Endodermal cell (in vitro differentiated cells): ENCODE measurements around the gene ZDHHC17. TPM values are rescaled to one million over a fixed set of nuclear protein-coding genes. Genes with fewer than 3 reads are reported as not detected.

Experiments used
- DNase-seq: peaks from one replicate; pipeline ENCODE4 v3.0.0-alpha.2; 2017
- H3K27ac ChIP-seq: 2 replicates; pipeline ENCODE4 v1.5.1; 2013; ENCODE audit warnings: mild to moderate bottlenecking, low read depth, low read length, moderate library complexity
- H3K27me3 ChIP-seq: 2 replicates; pipeline ENCODE4 v1.6.1; 2013; ENCODE audit warnings: mild to moderate bottlenecking, low read length, moderate library complexity; ENCODE audit not compliant: insufficient read depth, control insufficient read depth, poor library complexity, severe bottlenecking
- H3K36me3 ChIP-seq: 2 replicates; pipeline ENCODE4 v1.7.0; 2013; ENCODE audit warnings: mild to moderate bottlenecking, low read length, moderate library complexity; ENCODE audit not compliant: control insufficient read depth, insufficient read depth
- H3K4me1 ChIP-seq: one replicate; pipeline ENCODE4 v1.7.0; 2013; ENCODE audit warnings: low read length; ENCODE audit not compliant: control insufficient read depth, insufficient read depth
- H3K4me3 ChIP-seq: 2 replicates; pipeline ENCODE4 v1.5.1; 2013; ENCODE audit warnings: mild to moderate bottlenecking, low read length, moderate library complexity
- H3K9ac ChIP-seq: 2 replicates; pipeline ENCODE4 v1.6.1; 2013; ENCODE audit warnings: mild to moderate bottlenecking, low read length, moderate library complexity; ENCODE audit not compliant: poor library complexity, severe bottlenecking; ENCODE audit errors: extremely low read depth
- H3K9me3 ChIP-seq: 2 replicates; pipeline ENCODE4 v1.6.1; 2013; ENCODE audit warnings: mild to moderate bottlenecking, low read length, moderate library complexity; ENCODE audit not compliant: control insufficient read depth
- H3K27ac Mint-ChIP-seq: 2 replicates; pipeline ENCODE4 v1.8.0; 2020; ENCODE audit warnings: mixed read lengths
- H3K27me3 Mint-ChIP-seq: 2 replicates; pipeline ENCODE4 v1.8.0; 2021; ENCODE audit warnings: mild to moderate bottlenecking, mixed read lengths; ENCODE audit not compliant: insufficient read depth
- H3K36me3 Mint-ChIP-seq: 2 replicates; pipeline ENCODE4 v1.8.0; 2020; ENCODE audit warnings: low read depth, mixed read lengths
- H3K4me1 Mint-ChIP-seq: 2 replicates; pipeline ENCODE4 v1.8.0; 2020; ENCODE audit warnings: mixed read lengths
- H3K4me3 Mint-ChIP-seq: 2 replicates; pipeline ENCODE4 v1.8.0; 2020; ENCODE audit warnings: mild to moderate bottlenecking, moderate library complexity, mixed read lengths
- H3K9me3 Mint-ChIP-seq: 2 replicates; pipeline ENCODE4 v1.8.0; 2020; ENCODE audit warnings: mild to moderate bottlenecking, mixed read lengths
- WGBS, 2 experiments: methylation state at CpG; one replicate each; pipeline versions ENCODE4 v1.1.5 to v1.1.7; 2013; ENCODE audit warnings: missing lambda C conversion rate in 2 of 2, mixed read lengths in 1 of 2; ENCODE audit not compliant: insufficient coverage in 1 of 2, insufficient read length in 1 of 2; 5-methylcytosine and 5-hydroxymethylcytosine counted together
- total RNA-seq, 2 donors: library from RNA; stranded (reverse); fragmentation: NEBNext Ultra II Directional in 1 of 2; extraction: Animal tissue kit (Norgen Biotek cat#: 25700) in 1 of 2; gene quantifications; 2 replicates in 1 of 2; 3 replicates in 1 of 2; pipeline ENCODE4 v1.2.1, GENCODE V29; 2021
- TF ChIP-seq, protein P1 (sequence below): fragments of 200-600 bp; sonication (generic); conservative IDR thresholded peaks from 2 replicates; pipeline ENCODE4 v1.5.0; 2021; ENCODE audit warnings: antibody characterized with exemption, mild to moderate bottlenecking

ZDHHC17 gene
- total RNA-seq, 2 donors from 2014 or later = 37.9 to 40.0 TPM

DNA sequence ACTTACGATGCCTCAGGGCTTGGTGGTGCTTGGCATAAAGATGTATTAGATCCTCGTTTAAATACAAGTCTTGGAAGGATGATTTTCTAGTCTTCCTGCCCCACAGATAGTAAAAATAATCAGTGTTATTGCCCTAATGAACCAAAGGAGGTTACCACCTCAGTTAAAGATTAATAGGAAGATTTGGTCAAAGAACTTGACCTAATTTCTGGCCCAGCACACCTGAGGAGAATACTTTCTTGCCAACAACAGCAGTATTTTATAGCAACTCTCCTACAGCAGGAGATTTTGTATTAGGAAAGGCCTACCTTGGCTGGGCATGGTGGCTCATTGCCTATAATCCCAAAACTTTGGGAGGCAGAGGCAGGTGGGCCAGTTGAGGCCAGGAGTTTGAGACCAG lies 83.3 kb downstream of the ZDHHC17 start:
- no peaks in the 10 kb centered on the region for H3K4me1 ChIP-seq
- H3K9ac ChIP-seq = no peak overlapping the region
- no peak overlapping the region for H3K27ac ChIP-seq
- H3K9me3 ChIP-seq = no peaks in the 10 kb centered on the region
- DNase-seq = no peak
- no peaks in the 10 kb centered on the region for H3K27me3 ChIP-seq
- H3K36me3 ChIP-seq = peaks cover 38% of the 10 kb centered on the region
- TF ChIP-seq, protein P1, sequence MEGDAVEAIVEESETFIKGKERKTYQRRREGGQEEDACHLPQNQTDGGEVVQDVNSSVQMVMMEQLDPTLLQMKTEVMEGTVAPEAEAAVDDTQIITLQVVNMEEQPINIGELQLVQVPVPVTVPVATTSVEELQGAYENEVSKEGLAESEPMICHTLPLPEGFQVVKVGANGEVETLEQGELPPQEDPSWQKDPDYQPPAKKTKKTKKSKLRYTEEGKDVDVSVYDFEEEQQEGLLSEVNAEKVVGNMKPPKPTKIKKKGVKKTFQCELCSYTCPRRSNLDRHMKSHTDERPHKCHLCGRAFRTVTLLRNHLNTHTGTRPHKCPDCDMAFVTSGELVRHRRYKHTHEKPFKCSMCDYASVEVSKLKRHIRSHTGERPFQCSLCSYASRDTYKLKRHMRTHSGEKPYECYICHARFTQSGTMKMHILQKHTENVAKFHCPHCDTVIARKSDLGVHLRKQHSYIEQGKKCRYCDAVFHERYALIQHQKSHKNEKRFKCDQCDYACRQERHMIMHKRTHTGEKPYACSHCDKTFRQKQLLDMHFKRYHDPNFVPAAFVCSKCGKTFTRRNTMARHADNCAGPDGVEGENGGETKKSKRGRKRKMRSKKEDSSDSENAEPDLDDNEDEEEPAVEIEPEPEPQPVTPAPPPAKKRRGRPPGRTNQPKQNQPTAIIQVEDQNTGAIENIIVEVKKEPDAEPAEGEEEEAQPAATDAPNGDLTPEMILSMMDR = no peak
- no peak overlapping the region for H3K4me3 ChIP-seq
- no peaks in the 10 kb centered on the region for H3K4me1 Mint-ChIP-seq
- no peaks in the 10 kb centered on the region for H3K27me3 Mint-ChIP-seq
- H3K9me3 Mint-ChIP-seq = no peaks in the 10 kb centered on the region
- 93 to 100% methylated on average over 2 of the region's 2 CpGs for WGBS, 2 experiments
- H3K4me3 Mint-ChIP-seq = no peak overlapping the region
- H3K27ac Mint-ChIP-seq = peak overlapping the region; percentile 44
- peaks cover 24% of the 10 kb centered on the region for H3K36me3 Mint-ChIP-seq

DNA sequence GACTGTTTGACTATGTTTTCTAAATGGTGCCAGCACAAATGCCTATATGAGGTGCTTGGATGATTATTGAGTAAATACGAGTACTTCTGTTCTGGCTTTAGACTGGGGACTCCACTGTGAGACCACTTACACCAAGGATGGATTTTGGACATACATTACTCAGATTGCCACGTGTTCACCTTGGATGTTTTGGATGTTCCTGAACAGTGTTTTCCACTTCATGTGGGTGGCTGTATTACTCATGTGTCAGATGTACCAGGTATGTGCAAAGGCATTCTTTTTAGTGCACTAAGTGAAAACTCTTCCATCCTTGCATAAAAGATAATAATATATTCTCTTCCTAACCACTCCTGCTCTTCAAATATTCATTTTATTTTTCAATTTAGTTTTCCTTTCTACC lies 84.2 kb downstream of the ZDHHC17 start:
- WGBS, 2 experiments = 94 to 100% methylated on average over 1 to 2 of the region's 2 CpGs
- TF ChIP-seq, protein P1 = no peak
- no peaks in the 10 kb centered on the region for H3K9me3 Mint-ChIP-seq
- Histone ChIP-seq H3K9me3 (no peaks in the 10 kb centered on the region), H3K36me3 (peaks cover 35% of the 10 kb centered on the region), H3K9ac (no peak overlapping the region), H3K27me3 (no peaks in the 10 kb centered on the region), H3K27ac (no peak overlapping the region), H3K4me3 (no peak overlapping the region), H3K4me1 (no peaks in the 10 kb centered on the region)
- no peak overlapping the region for H3K27ac Mint-ChIP-seq
- H3K4me1 Mint-ChIP-seq = no peaks in the 10 kb centered on the region
- peaks cover 22% of the 10 kb centered on the region for H3K36me3 Mint-ChIP-seq
- H3K27me3 Mint-ChIP-seq = no peaks in the 10 kb centered on the region
- DNase-seq = no peak
- no peak overlapping the region for H3K4me3 Mint-ChIP-seq

DNA sequence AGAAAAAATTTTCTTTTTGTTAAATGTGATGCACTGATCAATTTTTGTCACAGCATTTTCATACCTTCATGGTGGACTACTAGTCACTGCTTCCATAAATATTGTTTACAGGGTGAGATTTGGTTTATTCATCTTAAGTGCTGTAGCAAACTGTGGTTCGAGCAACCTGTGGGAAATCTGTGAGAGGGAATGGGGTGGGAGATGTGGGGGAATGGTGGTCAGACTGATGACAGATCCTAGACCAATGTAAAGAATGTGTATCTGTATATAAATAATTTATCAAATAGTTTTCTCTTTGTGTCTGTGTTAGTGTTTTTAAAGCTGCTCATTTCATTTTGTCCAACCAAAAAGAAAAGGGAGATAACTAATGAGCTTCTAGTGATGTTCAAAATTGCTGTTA lies 88.2 kb downstream of the ZDHHC17 start:
- Histone ChIP-seq H3K4me3 (no peak overlapping the region), H3K4me1 (no peaks in the 10 kb centered on the region), H3K36me3 (peaks cover 51% of the 10 kb centered on the region), H3K9me3 (no peaks in the 10 kb centered on the region), H3K27me3 (no peaks in the 10 kb centered on the region), H3K27ac (no peak overlapping the region), H3K9ac (no peak overlapping the region)
- Mint-ChIP-seq H3K4me3 (no peak overlapping the region), H3K36me3 (peaks cover 38% of the 10 kb centered on the region), H3K4me1 (no peaks in the 10 kb centered on the region), H3K9me3 (no peaks in the 10 kb centered on the region), H3K27me3 (no peaks in the 10 kb centered on the region), H3K27ac (no peak overlapping the region)
- DNase-seq = no peak
- TF ChIP-seq, protein P1 = no peak
- 80 to 95% methylated on average over 1 of the region's 1 CpG for WGBS, 2 experiments
